OCI-LY7 (cell line): ENCODE measurements around the gene OPN5.

ENCODE experiments used
- EZH2phosphoT487 ChIP-seq: fragments of 200-600 bp; sonication (generic); IDR thresholded peaks from 2 replicates; pipeline ENCODE4 v1.6.1; 2018; ENCODE audit warnings: low read depth, borderline replicate concordance, mild to moderate bottlenecking, mixed run types, antibody characterized with exemption, low read length, moderate library complexity, mixed read lengths
- TF ChIP-seq, protein P1 (sequence below): fragments of 200-600 bp; sonication (generic); conservative IDR thresholded peaks from 2 replicates; pipeline ENCODE4 v1.5.1; 2014; ENCODE audit warnings: mild to moderate bottlenecking, antibody characterized with exemption, low read length, moderate library complexity, mixed read lengths

DNA sequence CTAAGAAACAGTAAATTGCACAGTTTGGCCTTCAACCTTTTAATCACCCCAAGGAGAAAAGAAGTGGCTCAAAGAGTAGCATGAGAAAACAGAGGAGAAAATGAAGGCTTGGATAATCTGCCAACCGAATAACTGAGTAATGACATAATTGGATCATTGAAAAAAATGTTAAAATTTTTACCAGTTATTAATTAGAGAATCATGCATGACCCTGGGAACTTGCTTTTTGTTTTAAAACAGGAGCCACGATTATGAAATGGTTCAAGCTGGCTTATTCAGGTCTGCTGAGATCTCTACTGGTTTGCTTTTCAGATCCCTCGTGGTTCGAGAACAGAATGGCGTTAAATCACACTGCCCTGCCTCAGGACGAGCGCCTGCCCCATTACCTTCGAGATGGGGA lies at the start of gene OPN5:
- TF ChIP-seq, protein P1, sequence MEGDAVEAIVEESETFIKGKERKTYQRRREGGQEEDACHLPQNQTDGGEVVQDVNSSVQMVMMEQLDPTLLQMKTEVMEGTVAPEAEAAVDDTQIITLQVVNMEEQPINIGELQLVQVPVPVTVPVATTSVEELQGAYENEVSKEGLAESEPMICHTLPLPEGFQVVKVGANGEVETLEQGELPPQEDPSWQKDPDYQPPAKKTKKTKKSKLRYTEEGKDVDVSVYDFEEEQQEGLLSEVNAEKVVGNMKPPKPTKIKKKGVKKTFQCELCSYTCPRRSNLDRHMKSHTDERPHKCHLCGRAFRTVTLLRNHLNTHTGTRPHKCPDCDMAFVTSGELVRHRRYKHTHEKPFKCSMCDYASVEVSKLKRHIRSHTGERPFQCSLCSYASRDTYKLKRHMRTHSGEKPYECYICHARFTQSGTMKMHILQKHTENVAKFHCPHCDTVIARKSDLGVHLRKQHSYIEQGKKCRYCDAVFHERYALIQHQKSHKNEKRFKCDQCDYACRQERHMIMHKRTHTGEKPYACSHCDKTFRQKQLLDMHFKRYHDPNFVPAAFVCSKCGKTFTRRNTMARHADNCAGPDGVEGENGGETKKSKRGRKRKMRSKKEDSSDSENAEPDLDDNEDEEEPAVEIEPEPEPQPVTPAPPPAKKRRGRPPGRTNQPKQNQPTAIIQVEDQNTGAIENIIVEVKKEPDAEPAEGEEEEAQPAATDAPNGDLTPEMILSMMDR, result no peak
- TF ChIP-seq EZH2phosphoT487, result no peak
